GM23338 (cell line): Measurements from ENCODE around the gene HOXB4. TPM values are rescaled to one million over a fixed set of nuclear protein-coding genes. Genes with fewer than 3 reads are reported as not detected.
A peak's percentile ranks its signal among the peaks of the same experiment; 100 is the strongest.

ENCODE experiments used
- ATAC-seq: fragments of 200-7000 bp; cut with Tn5 transposase; 3 replicates; pipeline ENCODE4 v1.9.1; 2020
- DNase-seq: peaks from one replicate; pipeline ENCODE4 v3.0.0-alpha.2; 2015; ENCODE audit warnings: low spot score
- H2AFZ ChIP-seq: fragments of 200-600 bp; sonication (generic); 2 replicates; pipeline ENCODE4 v1.8.0; 2016; ENCODE audit warnings: antibody characterized with exemption, mild to moderate bottlenecking, moderate library complexity
- H3F3A ChIP-seq: fragments of 200-600 bp; sonication (generic); replicated peaks from 2 replicates; pipeline ENCODE4 v1.8.0; 2017; ENCODE audit warnings: antibody characterized with exemption, mixed run types, low read depth
- H3K27ac ChIP-seq: fragments of 200-600 bp; sonication (generic); 2 replicates; pipeline ENCODE4 v1.6.1; 2016; ENCODE audit warnings: low read depth
- H3K27me3 ChIP-seq: fragments of 200-600 bp; sonication (generic); 2 replicates; pipeline ENCODE4 v1.8.0; 2016; ENCODE audit warnings: mild to moderate bottlenecking, mixed run types, moderate library complexity; ENCODE audit not compliant: insufficient read depth
- H3K36me3 ChIP-seq: fragments of 200-600 bp; sonication (generic); 2 replicates; pipeline ENCODE4 v1.8.0; 2016; ENCODE audit warnings: mild to moderate bottlenecking; ENCODE audit not compliant: insufficient read depth
- H3K4me1 ChIP-seq: fragments of 200-600 bp; sonication (generic); 2 replicates; pipeline ENCODE4 v1.8.0; 2016; ENCODE audit warnings: mild to moderate bottlenecking, moderate library complexity; ENCODE audit not compliant: insufficient read depth
- H3K4me2 ChIP-seq: fragments of 200-600 bp; sonication (generic); 2 replicates; pipeline ENCODE4 v1.7.1; 2017; ENCODE audit warnings: mixed run types
- H3K4me3 ChIP-seq: fragments of 200-600 bp; sonication (generic); 2 replicates; pipeline ENCODE4 v1.6.1; 2016; ENCODE audit warnings: mixed run types
- H3K79me2 ChIP-seq: fragments of 200-600 bp; sonication (generic); replicated peaks from 2 replicates; pipeline ENCODE4 v1.8.0; 2017; ENCODE audit warnings: mild to moderate bottlenecking; ENCODE audit not compliant: insufficient read depth
- H3K9me2 ChIP-seq: fragments of 200-600 bp; sonication (generic); 2 replicates; pipeline ENCODE4 v1.8.0; 2017; ENCODE audit not compliant: insufficient read depth
- H4K20me1 ChIP-seq: fragments of 200-600 bp; sonication (generic); replicated peaks from 2 replicates; pipeline ENCODE4 v1.8.0; 2017; ENCODE audit warnings: mild to moderate bottlenecking; ENCODE audit not compliant: insufficient read depth
- H3K27ac Mint-ChIP-seq: 2 replicates; pipeline ENCODE4 v1.8.0; 2020; ENCODE audit warnings: inconsistent platforms, mild to moderate bottlenecking, moderate library complexity, mixed read lengths
- H3K27me3 Mint-ChIP-seq: 3 replicates; pipeline ENCODE4 v1.8.0; 2022; ENCODE audit warnings: low read depth, mild to moderate bottlenecking, moderate library complexity, mixed read lengths, inconsistent platforms; ENCODE audit not compliant: insufficient read depth, poor library complexity
- H3K36me3 Mint-ChIP-seq: 3 replicates; pipeline ENCODE4 v1.8.0; 2021; ENCODE audit warnings: low read depth, mild to moderate bottlenecking, inconsistent platforms, moderate library complexity, mixed read lengths
- H3K4me1 Mint-ChIP-seq: 3 replicates; pipeline ENCODE4 v1.8.0; 2020; ENCODE audit warnings: mild to moderate bottlenecking, inconsistent platforms, mixed read lengths
- H3K4me3 Mint-ChIP-seq: 3 replicates; pipeline ENCODE4 v1.8.0; 2021; ENCODE audit warnings: moderate library complexity, mild to moderate bottlenecking, inconsistent platforms, mixed read lengths
- H3K9me3 Mint-ChIP-seq: 3 replicates; pipeline ENCODE4 v1.8.0; 2020; ENCODE audit warnings: moderate library complexity, mild to moderate bottlenecking, inconsistent platforms, mixed read lengths
- EZH2 ChIP-seq: fragments of 200-600 bp; sonication (generic); IDR thresholded peaks from one replicate; pipeline ENCODE4 v1.8.0; 2017; ENCODE audit warnings: antibody characterized with exemption, mild to moderate bottlenecking, low read depth; ENCODE audit not compliant: unreplicated experiment
- EZH2phosphoT487 ChIP-seq: fragments of 200-600 bp; sonication (generic); IDR thresholded peaks from one replicate; pipeline ENCODE4 v1.8.1; 2018; ENCODE audit warnings: antibody characterized with exemption; ENCODE audit not compliant: unreplicated experiment
- JUNB ChIP-seq: IDR thresholded peaks from one replicate; pipeline ENCODE4 v1.6.1; 2016; ENCODE audit warnings: antibody characterized with exemption; ENCODE audit not compliant: unreplicated experiment
- NANOG ChIP-seq: IDR thresholded peaks from 2 replicates; pipeline ENCODE4 v1.6.1; 2016; ENCODE audit warnings: antibody characterized with exemption, borderline replicate concordance
- POLR2AphosphoS5 ChIP-seq: IDR thresholded peaks from 2 replicates; pipeline ENCODE4 v1.6.1; 2016; ENCODE audit warnings: antibody characterized with exemption, low read depth
- ZNF114 ChIP-seq: fragments of 250-450 bp; sonication (Bioruptor Pico); IDR thresholded peaks from 2 replicates; pipeline ENCODE4 v1.5.0; 2020; ENCODE audit warnings: mild to moderate bottlenecking, moderate library complexity
- ZNF331 ChIP-seq: fragments of 250-450 bp; sonication (Bioruptor Pico); IDR thresholded peaks from 2 replicates; pipeline ENCODE4 v1.5.0; 2020; ENCODE audit warnings: low read depth, mild to moderate bottlenecking, moderate library complexity
- polyA plus RNA-seq: library from polyadenylated mRNA; unstranded; fragments of >200 nt; fragmentation: Nextera tagmentation; extraction: Ambion mirVana; gene quantifications from 2 replicates; pipeline ENCODE4 v1.2.1, GENCODE V29; 2016
- total RNA-seq: library from RNA; depleted of rRNA; stranded (reverse); fragments of >200 nt; shearing (Covaris generic); gene quantifications from 2 replicates; pipeline ENCODE4 v1.2.3, GENCODE V29; 2014
- TF ChIP-seq, protein P1 (sequence below): IDR thresholded peaks from 2 replicates; pipeline ENCODE4 v1.6.1; 2016; ENCODE audit warnings: antibody characterized with exemption
- TF ChIP-seq, protein P2 (sequence below), 2 experiments: fragments of 200-600 bp in 1 of 2; sonication (generic) in 1 of 2; conservative IDR thresholded peaks; 2 replicates each; pipeline versions ENCODE4 v1.5.1 to v1.6.1; 2016 to 2017; ENCODE audit warnings: antibody characterized with exemption in 2 of 2, low read depth in 2 of 2, mild to moderate bottlenecking in 2 of 2, moderate library complexity in 1 of 2

Gene HOXB4
- total and polyA plus RNA-seq, 2 experiments from 2014 or later = not detected

DNA sequence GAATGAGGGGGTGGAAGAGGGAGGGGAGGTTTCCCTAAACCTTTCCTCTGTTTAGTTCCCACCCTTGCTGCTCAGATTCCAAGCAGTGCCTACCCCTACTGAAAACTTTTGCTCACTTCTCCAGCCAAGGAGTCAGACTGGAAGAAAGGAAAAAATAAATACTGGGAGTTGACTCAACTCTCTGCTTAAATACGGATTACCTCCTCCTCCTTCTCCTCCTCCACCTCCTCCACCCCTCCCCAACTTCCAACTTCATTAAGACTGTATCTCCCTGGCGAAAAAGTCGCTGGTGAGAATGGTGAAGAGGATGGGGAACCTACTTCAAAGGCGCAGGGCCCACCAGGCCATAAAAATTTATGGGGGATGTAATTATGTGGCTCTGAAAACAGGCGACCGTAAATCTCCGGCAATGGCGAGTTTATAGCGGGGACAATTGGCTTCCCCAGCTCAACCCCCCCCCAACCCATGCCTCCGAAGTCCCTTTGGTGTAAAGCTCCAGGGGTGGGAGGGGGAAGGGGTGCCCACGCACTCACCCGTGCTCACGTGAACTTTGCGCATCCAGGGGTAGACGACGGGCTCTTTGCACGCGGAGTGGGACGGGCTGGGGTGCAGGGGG is 712 bp downstream of the HOXB4 start:
- Histone ChIP-seq H3K79me2 (no peaks in the 10 kb centered on the region), H3K9me2 (no peaks in the 10 kb centered on the region), H3K4me1 (peaks cover 61% of the 10 kb centered on the region), H3K4me2 (peak overlapping the region; percentile 62), H3K27me3 (peaks cover 100% of the 10 kb centered on the region), H3K4me3 (peak overlapping the region; percentile 23; the same call in 1 of the 2 replicates), H3K27ac (no peak overlapping the region), H3F3A (peaks cover 67% of the 10 kb centered on the region), H2AFZ (no peak overlapping the region), H3K36me3 (no peaks in the 10 kb centered on the region), H4K20me1 (peaks cover 59% of the 10 kb centered on the region)
- Mint-ChIP-seq H3K27me3 (peaks cover 45% of the 10 kb centered on the region), H3K4me1 (peaks cover 31% of the 10 kb centered on the region), H3K27ac (no peak overlapping the region), H3K4me3 (peak overlapping the region; percentile 52), H3K36me3 (no peaks in the 10 kb centered on the region), H3K9me3 (peaks cover 10% of the 10 kb centered on the region)
- TF ChIP-seq POLR2AphosphoS5 (no peak), EZH2 (peak; percentile 97)
- DNase-seq = no peak
- ATAC-seq = no peak

DNA sequence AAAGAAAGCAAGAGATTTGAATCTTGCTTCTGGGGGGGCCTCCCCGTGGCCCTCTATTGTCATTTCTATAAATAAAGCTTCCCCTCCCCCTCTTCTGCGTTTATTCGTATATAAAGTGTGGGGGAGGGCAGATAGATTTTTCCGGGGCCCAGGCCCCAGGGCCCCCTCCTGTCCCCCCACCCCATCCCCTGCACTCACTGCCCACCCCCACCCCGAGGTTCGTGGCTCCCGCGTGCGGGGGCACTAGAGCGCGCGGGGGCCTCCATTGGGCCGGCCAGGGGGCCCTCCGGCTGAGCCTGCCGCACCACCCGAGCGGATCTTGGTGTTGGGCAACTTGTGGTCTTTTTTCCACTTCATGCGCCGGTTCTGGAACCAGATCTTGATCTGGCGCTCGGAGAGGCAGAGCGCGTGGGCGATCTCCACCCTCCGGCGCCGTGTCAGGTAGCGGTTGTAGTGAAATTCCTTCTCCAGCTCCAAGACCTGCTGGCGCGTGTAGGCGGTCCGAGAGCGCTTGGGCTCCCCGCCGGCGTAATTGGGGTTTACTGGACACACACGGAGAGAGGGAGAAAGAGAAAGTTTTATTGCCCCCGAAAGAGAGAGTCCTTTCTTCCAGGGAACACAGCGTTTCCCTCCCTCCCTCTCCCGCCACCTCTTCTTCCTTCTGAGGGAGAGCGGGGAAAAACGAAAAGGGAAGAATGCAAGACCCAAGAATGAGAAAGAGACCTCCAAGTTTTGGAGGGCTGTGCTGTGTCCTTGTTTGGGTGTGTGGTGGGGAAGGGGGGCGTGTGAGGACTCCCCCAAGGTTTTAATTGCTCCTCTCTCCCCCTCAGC is 1.5 kb downstream of the HOXB4 start:
- Mint-ChIP-seq H3K36me3 (no peaks in the 10 kb centered on the region), H3K27me3 (peaks cover 37% of the 10 kb centered on the region), H3K9me3 (peaks cover 10% of the 10 kb centered on the region), H3K4me3 (no peak overlapping the region), H3K4me1 (peaks cover 31% of the 10 kb centered on the region), H3K27ac (no peak overlapping the region)
- H3F3A ChIP-seq = peaks cover 71% of the 10 kb centered on the region
- peaks cover 100% of the 10 kb centered on the region for H3K27me3 ChIP-seq
- no peak overlapping the region for H2AFZ ChIP-seq
- H3K4me1 ChIP-seq = peaks cover 58% of the 10 kb centered on the region
- DNase-seq = no peak
- no peaks in the 10 kb centered on the region for H3K9me2 ChIP-seq
- H4K20me1 ChIP-seq = peaks cover 66% of the 10 kb centered on the region
- ATAC-seq = peak; percentile 9; the same call in 2 of the 3 replicates
- 0 out of 2 replicates have a peak overlapping the region, but pooled peaks have one; percentile 28 for H3K4me3 ChIP-seq
- no peak overlapping the region for H3K27ac ChIP-seq
- H3K36me3 ChIP-seq = no peaks in the 10 kb centered on the region
- H3K4me2 ChIP-seq = peak overlapping the region; percentile 62
- H3K79me2 ChIP-seq = no peaks in the 10 kb centered on the region
- TF ChIP-seq, protein P1, sequence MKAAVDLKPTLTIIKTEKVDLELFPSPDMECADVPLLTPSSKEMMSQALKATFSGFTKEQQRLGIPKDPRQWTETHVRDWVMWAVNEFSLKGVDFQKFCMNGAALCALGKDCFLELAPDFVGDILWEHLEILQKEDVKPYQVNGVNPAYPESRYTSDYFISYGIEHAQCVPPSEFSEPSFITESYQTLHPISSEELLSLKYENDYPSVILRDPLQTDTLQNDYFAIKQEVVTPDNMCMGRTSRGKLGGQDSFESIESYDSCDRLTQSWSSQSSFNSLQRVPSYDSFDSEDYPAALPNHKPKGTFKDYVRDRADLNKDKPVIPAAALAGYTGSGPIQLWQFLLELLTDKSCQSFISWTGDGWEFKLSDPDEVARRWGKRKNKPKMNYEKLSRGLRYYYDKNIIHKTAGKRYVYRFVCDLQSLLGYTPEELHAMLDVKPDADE = no peak
- TF ChIP-seq JUNB = no peak
- TF ChIP-seq POLR2AphosphoS5 = no peak
- no peak for TF ChIP-seq ZNF114 (CRISPR knock-in tag)
- TF ChIP-seq NANOG = no peak
- peak; percentile 54 for TF ChIP-seq EZH2phosphoT487
- peak; percentile 91 for TF ChIP-seq EZH2
- TF ChIP-seq, protein P2, sequence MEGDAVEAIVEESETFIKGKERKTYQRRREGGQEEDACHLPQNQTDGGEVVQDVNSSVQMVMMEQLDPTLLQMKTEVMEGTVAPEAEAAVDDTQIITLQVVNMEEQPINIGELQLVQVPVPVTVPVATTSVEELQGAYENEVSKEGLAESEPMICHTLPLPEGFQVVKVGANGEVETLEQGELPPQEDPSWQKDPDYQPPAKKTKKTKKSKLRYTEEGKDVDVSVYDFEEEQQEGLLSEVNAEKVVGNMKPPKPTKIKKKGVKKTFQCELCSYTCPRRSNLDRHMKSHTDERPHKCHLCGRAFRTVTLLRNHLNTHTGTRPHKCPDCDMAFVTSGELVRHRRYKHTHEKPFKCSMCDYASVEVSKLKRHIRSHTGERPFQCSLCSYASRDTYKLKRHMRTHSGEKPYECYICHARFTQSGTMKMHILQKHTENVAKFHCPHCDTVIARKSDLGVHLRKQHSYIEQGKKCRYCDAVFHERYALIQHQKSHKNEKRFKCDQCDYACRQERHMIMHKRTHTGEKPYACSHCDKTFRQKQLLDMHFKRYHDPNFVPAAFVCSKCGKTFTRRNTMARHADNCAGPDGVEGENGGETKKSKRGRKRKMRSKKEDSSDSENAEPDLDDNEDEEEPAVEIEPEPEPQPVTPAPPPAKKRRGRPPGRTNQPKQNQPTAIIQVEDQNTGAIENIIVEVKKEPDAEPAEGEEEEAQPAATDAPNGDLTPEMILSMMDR (conservative IDR thresholded peaks at IDR 0.05; ENCODE audit: low read depth in 2 of 2) = no peak
- TF ChIP-seq ZNF331 (CRISPR knock-in tag) = no peak
